Measurements from ENCODE around the gene NFYB.

Gene NFYB

DNA sequence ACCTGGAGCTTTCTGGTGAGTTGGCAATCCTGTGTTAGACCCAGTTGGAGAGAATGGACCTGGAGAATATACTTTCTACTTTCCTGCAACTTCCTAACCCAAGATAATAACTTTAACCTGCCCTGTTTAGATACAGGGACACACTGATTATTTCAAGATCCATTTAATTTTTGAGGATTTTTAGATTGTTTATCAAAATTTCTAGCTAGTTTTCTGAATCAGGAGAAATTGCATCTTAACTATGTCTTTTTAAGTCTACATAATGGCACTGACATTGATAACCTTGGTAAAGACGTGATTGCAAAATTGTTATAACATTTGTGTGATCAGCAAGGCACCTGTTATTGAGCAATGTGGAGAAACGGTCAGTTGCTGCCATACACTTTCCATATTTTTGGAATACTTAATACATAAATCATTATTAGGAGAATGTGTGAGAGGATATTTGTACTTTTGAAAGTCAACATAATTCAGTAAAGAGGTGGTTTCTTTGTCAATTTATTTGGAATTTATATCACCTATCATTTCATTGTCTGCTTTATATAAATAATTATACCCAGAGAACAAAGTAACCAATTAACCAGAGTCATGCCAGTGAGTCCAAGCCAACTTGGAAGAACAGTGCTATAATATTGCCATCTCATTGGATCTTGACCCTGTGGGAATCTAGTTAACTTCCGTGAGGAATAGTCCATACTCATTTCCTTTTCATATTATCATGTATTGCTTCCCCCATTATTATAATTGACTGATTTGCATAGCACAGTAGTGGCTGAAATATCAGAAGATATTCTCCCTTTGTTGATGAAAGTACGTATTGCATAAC is 28.4 kb downstream of the NFYB start:
- DNase-seq: no peak

DNA sequence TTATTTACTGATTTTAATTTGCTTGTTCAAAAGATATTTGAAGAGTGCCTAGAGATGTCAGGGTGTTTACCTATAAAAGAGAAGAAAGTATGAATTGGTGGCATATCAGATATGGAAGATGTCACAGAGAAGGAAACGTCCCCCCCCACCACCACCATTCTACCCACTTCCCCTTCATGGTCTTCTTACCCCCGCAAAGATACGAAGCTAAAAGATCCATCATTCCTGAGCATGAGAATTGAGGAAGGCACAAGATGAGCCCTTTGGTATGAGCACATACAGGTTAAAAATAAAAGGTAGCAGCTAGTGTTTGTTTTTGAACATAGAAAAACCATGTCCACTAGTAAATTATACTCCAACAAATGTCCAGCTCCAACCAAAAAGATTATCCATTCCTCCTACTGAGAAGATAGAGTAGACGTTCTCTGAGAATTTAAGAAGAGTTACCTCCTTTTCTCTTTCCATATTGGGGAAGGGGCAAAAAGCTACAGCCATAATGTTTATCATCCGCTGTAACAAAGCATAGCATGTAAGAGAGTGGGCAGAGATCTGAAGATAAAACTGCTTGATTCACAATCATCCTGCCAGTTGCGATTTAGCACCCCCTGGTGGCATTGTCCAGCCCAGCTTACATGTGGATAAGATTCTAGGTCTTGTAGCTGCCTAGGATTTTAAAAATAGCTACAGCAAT is 29.1 kb downstream of the NFYB start:
- peak; percentile 66 for DNase-seq

DNA sequence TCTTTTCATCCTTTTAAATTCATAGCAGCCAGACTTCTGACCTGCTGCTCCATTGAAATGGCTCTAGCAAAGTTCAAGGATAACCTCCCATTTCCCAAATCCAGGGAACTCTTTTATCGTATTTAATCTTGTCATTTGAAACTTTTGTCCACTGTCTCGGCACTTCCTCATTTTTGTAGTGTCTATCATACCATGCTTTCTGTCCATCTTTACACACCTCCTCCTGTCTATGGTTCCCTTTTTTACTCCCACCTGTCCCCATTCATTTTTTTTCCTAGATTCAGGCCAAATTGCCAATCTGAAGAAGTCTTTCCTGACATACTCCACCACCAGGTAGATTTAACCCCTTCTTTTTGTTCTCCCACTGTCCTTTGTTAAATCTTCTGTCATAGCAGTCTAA is 31.0 kb downstream of the NFYB start:
- DNase-seq: no peak

DNA sequence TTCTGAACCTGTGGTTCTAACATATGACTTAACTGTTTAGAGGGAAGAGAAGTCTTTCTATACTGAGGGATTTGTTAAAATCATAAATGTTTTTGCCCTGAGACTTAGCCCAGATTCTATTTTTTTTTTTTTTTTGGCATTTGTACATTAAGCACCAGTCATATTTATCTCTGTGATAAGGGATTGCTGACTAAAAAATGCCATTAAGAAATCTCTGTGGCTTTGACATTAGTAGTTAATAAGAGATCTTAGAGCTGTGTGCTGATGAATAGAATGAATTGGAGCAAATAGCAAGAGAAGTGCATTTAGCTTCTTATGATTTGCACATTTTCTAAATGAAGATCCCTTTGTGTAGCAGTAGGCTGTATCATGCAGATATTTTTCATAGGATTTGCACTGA is 32.5 kb downstream of the NFYB start:
- no peak for DNase-seq

DNA sequence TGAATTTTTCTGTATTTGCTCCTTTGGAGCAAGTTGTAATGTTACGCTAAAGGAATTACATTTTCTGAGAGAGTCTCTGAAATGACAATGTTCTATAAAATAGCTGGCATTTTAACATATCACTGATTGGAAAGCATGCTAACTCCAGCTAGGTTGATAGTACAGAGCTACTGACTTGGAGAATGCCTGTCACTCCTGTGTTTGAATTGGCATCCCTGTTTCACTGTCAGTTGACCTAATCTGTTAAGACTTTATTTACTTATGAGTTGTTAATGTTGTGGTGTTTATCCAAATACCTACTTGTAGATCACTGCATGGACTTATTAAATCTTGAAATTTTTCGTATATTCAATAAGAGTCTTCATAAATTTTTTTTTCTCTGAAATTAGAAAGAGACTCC is 40.1 kb downstream of the NFYB start:
- DNase-seq: no peak

DNA sequence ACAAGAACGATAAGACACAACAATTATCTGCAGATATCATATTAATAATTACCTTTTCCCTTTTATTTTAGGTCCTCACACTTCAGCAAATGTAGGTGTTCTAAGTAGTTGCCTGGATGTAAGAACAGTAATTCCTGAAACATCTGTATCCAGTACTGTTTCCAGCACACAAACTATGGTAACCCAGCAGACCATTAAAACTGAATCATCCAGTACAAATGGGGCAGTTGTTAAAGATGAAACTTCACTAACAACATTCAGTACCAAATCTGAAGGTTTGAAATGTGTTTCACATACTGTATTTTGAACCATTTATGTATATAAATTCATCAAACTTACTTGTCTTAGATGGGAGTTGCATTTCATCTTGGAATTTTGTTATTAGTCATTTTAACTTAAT is 42.7 kb downstream of the NFYB start:
- DNase-seq: no peak

DNA sequence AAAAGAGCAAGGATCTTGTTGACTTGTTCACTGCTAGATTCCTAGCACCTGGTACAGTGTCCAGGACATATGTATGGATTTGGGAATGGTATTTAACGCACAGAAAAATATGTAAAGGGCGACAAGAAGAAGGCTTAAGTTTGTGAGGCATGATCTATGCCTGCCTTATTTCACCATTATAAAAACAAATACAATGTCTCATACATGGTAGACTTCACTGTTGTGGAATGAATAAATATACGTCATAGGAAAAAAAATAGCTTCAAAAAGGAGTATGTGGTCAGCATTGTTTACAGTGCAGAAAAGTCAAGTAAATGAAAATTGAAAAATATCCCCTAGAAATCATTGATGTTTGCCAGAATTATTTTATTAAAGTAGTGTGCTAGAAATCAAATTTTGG is 43.7 kb downstream of the NFYB start:
- DNase-seq: no peak

DNA sequence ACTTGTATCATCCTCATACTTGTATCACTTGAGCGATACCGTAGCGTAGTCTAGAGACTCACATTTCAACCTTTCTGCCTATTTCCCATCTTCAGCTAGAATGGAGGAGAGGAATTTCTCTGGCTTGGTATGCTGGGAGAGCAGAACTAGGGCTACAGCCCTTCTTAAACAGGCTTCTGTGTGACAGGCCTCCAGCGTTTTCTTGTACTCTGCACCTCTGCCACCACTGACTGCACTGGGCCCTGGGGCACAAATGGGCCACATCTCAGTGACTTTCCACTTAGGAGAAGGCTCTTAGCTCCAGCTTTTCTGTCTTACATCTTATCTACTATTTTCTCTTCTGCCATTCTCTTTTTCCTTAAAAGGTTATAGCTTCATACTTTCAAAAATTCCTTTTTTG is 46.9 kb downstream of the NFYB start:
- DNase-seq: no peak

DNA sequence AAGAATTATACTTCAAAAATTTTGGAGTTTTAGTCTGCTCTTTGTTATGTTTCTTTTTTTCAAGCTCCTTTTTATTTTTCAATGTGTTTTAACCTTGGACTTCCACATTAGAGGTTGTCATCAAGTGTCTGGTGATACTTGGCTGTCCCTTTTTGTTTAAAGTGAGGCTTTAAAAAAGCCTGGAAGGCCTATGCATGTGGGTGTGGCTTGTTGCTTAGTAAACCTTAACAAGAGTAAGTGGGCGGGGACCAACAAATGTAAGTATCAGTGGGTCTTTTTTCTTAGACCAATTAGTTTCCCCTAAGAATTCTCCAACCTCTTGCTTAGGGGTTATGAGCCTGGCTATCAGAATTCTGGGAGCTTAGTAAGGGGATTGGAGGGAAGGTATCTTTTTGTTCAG is 47.3 kb downstream of the NFYB start:
- DNase-seq: no peak

DNA sequence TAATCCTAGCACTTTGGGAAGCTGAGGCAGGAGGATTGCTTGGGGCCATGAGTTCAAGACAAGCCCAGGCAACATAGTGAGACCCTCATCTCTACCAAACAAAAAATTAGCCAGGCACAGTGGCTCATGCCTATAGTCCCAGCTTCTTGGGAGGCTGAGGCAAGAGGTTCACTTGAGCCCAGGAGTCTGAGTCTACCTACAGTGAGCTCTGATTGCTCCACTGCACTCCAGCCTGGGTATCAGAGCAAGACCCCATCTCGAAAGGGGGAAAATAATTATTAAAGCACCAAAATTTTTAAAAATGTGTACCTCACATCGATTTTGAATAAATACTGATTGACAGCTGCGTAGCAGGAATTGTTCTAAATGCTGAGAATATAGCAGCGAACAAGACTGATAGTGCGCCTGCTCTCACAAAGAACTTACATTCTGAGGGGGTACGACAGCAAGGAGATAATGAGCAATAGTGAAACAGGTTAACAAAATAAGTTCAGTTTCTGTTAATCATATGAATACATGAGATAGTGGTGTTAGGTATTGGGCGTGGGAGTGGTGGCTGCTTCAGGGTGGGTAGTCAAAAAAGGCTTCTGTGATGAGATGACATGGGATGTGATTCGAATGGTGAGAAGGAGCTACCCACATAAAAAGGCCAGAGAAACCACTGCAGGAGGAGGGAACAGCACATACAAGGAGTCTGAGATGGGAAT is 54.1 kb downstream of the NFYB start:
- no peak for DNase-seq

DNA sequence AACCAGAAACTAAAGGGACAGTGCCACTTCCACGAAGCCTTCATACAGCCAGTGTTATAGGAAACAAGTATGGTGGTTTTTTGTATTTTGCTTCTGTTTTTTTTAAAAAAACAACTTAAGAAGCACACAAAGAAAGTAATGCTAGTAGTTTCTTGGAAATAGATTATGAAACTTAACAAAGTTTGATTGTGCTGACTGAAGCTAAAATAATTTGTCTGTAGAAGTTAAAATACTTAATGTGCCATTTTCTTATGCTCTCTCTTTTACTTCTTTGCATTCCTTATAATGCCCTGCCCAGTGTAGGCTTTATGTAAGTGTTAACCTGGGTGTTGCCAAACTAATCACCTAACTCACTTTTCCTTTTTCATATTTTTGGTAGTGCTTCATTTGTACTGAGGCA is 57.2 kb downstream of the NFYB start:
- DNase-seq: no peak

DNA sequence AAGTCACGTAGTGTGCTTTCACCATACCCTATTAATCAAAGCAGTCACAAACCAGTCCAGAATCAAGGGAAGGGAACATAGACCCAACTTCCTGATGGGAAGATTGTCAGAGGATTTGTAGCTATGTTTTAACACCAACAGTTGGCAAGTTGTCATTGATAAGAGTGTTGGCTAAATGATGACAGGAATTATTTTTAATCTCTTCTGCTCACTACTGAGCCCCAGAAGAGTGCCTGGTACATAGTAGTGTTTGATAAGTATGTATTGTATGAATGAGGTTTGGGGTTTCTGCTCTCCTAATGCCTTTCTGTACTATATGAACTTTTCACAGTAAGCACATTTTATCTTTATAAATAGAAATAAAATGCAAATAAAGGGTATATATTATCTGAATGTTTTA is 59.0 kb downstream of the NFYB start:
- no peak for DNase-seq

DNA sequence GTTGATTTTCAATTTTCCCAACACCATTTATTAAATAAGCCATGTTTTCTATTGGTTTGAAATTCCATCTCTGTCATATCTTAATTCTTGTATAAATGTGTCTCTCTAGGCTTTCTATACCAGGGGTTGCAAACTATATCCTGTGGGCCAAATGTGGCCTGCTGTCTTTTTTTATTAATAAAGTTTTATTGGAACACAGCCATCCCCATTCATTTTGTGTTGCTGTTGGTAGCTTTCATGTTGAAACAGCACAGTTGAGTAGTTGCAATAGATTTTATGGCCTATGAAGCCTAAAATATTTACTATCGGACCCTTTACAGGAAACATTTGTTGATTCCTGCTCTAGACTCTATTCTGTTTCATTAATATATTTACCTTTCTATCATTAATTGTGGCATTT is 64.3 kb downstream of the NFYB start:
- no peak for DNase-seq

DNA sequence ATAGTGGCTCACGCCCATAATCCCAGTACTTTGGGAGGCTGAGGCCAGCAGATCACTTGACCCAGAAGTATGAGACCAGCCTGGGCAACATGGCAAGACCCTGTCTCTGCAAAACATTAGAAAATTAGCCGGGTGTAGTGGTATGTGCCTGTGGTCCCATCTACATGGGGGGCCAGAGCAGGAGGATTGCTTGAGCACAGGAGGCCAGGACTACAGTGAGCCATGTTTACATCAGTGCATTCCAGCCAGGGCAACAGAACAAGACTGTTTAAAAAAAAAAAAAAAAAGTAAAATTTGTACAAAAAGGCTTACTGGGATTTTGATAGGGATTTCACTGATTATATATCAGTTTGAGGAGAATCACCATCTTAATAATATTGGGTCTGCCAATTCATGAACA is 65.9 kb downstream of the NFYB start:
- no peak for DNase-seq

Data from NCI-H1092 (cell line).